Ureter (tissue), 1 donor: Measurements from ENCODE around the gene CCDC38. TPM values are rescaled to one million over a fixed set of nuclear protein-coding genes. Genes with fewer than 3 reads are reported as not detected.

Experiments
- DNase-seq: peaks from one replicate; pipeline ENCODE4 v3.0.0-alpha.2; 2020; ENCODE audit warnings: low spot score
- total RNA-seq: library from RNA; stranded (reverse); gene quantifications from one replicate; pipeline ENCODE4 v1.2.4, GENCODE V29; 2023
- donor health status: DM: yes; HTN: yes; CAD: no.

CCDC38 gene
- total RNA-seq, 1 donor from 2014 or later: not detected

DNA sequence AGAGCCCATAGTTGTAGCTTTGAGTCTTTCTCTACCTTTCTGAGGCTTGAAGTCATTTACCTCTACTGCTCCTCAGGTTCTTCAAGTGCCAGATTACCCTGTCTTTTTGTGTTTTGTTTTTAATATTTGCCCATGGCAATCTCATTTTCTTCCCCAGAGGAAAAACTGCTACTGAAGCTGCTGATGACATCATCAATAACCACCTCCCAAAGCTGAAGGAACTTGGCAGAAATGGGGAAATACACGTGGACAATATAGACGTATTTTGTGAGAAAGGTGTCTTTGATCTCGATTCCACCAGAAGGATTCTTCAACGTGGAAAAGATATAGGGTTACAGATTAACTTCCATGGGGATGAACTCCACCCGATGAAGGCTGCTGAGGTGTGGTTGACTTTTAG lies 17.8 kb upstream of the CCDC38 start:
- no peak for DNase-seq

DNA sequence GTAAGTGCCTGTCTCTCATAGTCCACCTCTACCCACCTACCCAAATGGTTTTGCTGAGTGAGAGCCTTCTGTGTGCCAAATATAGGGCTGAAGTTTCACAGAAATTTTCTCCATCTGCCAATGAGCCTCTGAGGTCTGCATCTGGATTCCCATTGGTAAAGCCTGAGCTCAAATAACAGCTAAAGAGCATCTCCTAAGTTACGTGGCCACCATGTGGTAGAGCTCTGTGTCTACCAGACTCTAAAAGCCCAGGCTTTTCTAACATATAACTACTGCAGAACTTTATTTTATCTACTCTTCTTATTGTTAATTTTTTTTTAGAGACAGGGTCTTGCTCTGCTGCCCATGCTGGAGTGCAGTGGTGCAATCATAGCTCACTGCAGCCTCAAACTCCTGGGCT lies 16.7 kb upstream of the CCDC38 start:
- no peak for DNase-seq

DNA sequence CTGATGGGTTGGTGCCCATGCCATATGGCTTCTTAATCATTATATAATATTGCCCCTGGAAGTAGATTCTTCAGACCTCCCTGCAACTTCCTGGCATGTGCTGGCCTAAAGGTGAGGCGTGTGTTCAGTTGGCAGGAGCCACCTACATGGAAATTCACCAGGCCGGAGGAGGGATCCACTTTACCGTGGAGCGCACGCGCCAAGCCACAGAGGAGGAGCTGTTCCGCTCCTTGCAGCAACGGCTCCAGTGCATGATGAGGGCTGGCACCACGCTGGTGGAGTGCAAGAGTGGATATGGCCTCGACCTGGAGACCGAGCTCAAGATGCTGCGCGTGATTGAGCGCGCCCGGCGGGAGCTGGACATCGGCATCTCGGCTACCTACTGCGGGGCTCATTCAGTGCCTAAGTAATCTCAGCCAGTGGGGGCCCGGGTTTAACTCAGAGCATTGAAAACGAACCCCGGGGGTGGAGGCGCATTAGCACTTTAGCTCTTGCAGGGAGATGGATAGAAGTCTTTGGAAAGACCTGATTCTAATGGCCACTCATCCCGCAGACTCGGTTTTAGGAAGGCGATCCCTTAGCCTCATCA lies 14.2 kb upstream of the CCDC38 start:
- DNase-seq: no peak

DNA sequence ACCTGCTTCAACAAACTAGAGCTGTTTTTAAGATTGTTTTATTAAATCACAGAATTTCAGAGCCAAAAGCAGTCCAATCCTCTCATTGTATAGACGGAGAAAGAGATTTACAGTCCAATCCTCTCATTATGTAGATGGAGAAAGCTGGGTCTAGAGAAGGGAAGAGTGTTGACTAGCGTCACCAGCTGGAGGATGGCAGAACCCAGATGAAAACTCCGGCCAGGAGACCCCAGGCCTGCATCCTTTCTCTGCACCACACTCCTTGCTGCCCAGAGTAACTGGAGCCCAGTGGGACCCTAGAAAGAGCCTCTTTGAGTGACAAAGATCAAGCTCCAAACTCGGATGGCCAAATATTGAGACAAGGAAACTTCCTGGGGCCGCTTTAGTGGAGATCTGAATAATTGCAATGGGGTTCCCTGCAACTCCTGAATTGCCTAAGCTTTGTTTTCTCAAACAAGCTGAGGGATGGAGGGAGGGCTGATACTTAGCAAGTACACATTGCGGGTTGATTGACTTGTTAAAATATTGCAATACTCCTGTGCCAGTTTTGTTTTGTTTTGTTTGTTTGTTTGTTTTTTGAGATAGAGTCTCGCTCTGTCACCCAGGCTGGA lies 13.2 kb upstream of the CCDC38 start:
- DNase-seq: no peak

DNA sequence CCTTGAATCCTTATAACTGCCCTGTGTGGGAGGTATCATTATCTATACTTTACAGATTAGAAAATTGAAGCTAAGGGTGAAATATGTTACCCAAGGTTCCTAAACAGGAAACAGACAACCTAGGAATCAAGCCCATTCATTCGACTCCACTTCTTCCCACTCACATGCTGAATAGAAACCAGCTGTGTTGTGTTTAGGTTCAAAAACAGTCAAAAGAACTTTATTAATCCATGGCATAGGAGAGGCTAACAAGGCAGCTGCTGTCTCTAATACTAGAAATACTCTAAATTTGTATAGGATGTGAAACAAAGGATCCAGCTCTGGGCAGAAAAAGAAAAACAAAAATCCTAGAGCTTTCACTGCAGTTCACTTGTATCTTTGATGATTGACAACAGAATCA lies 10.6 kb upstream of the CCDC38 start:
- DNase-seq: no peak

DNA sequence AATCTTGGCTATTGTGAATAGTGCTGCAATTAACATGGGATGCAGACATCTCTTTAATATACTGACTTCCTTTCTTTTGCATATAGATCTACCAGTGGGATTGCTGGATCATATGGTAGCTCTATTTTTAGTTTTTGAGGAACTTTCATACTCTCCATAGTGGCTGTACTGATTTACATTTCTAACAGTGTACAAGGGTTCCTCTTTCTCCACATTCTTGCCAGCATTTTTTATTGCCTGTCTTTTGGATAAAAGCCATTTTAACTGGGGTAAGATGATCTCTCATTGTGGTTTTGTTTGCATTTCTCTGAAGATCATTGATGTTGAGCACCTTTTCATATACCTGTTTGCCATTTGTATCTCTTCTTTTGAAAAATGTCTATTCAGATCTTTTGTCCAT lies 9.1 kb upstream of the CCDC38 start:
- no peak for DNase-seq

DNA sequence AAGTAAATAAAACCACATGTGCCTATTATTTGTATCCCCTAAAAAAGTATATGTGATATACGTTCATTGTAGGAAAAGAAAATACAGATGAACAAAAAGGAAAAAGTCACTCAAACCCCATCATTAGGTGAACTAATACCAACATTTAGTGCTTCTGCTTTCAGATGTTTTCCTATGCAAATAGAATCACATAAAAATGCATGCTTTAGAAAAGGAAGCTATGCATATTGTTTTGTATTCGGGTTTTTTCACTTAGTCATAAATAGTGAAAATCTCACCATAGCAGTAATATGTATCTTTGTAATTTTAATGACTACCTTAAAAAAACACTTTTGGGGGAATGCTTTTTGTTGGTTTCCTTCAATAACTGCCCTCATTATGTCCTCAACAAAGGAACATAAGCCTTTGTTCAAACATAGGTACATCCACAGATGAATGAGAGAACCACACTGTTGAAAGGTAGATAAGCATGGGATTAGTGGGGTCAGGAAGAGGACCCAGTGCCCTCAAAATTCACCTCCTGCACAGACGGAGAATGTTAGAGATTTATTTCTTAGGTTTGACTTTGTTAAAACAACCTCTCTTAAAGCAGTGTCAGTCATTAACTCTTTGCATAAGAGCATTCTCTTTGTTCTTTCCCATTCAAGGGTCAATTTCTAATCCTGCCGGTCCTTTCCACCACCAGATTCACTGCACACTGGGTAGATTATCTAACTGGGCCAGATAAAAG lies 7.2 kb upstream of the CCDC38 start:
- DNase-seq: no peak

DNA sequence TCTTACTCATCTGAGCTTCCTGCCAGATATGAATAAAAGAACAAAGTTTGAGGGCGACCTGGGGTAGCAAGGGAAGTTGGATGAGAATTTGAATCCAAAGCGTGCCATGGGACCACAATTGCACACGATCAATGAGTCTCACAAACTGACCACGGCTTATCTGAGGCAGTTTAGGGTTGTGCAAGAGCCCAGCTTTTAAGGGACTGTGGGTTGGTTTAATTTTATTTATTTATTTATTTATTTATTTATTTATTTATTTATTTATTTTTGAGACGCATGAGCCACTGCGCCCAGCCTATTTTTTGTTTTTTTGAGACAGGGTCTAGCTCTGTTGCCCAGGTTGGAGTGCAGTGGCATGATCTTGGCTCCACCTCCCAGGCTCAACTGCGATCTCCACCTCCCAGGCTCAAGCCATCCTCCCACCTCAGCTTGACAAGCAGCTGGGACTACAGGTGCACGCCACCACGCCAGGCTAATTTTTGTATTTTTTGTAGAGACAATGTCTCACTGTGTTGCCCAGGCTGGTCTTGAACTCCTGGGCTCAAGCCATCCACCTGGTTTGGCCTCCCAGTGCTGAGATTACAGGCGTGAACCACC lies 1.8 kb upstream of the CCDC38 start:
- DNase-seq: no peak

DNA sequence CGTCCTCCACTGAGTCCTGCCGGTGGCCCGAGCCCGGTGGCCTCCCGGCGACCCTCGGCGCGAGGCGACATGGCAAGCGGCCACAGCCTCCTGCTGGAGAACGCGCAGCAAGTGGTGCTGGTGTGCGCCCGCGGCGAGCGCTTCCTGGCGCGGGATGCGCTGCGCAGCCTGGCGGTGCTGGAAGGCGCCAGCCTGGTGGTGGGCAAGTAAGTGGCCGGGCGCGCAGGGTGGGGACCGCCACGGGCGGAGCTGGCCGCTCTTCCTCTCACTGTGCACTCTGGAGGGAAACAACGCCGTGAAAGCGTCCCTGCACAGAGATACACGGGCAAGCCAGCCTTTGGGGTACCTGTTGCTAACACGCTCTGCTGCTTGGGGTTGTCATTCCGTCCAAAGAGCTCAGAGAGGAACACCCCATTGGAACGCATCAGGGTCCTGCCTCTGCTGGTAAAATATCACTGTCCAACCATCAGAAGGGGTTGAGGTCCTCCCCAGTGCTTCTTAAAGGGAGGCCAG lies 972 bp upstream of the CCDC38 start, which contains the start of gene AMDHD1:
Gene AMDHD1 (plus strand): TSS at position 2 of the 513 bp plus-strand sequence. CDS start 68 bp downstream, at position 70.
- DNase-seq: peak; percentile 47

DNA sequence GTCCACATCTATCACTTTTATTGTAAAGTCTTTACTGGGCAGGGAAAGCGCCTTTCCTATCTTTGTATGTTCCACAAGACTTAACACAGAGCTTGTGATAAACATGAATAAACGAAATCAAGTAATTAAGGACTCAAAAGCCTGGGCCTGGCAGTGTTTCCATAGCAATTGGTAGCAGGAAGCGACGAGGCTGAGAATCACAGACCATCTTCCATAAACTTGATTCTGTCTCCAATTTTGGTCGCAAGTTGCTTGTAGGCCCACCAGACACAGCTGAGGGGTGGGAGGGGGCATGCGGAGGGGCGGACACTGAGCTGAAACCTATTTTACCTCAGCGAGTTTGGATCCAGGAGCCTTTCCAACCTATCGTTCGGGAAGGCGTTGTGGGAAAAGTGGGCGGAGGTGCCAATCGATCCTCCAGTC lies 302 bp downstream of the CCDC38 start:
- DNase-seq: no peak

DNA sequence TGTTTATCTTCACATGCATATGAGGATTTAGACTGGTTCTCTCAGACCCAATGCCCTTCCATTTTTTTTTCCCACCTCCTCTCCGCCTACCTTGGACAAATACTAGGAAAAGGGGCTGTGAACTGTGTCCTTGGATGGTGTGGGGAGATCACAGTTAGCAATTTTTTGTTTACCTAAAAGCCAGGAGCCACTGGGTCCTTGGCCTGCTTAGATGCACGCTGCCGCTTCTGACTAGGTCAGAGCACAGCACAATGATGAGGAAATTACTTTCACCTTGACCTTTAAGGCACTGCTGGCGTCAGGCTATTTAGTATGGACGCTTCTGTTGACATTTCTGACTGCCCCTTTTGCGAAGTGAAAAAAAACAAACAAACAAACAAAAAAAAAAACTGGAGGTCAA lies 1.9 kb downstream of the CCDC38 start:
- no peak for DNase-seq

DNA sequence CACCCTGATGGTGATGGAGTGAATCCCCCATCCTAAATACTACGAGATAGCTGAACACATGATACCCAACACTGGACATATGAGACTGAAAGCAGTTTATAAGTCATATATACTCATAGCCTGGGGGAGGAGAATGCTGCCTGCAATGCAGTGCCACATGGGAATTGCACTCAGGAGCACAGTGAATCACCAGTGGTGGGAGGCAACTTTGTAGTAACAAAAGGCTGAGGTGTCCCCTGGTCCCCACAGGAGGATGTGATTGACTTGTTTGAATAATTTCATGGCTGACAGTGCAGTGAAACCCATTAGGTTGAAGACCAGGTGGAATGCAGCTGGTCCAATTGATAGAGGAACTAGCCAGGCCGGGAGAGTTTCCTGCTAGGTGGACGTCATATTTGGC lies 20.2 kb downstream of the CCDC38 start:
- no peak for DNase-seq

DNA sequence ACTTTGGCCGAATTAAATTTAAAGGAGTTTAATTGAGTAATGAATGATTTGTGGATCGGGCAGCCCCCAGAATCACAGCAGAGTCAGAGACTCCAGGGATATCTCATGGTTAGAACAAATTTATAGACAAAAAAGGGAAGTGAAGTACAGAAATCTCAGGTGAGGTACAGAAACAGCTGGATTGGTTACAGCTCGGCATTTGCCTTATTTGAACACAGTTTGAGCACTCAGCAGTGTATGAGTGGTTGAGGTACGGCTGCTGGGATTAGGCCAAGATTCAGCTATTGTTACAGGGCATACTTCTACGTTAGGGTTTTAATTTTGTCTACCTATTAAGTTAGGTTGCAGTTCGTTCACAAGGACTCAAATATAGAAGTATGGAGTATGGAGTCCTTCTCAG lies 23.3 kb downstream of the CCDC38 start:
- no peak for DNase-seq

DNA sequence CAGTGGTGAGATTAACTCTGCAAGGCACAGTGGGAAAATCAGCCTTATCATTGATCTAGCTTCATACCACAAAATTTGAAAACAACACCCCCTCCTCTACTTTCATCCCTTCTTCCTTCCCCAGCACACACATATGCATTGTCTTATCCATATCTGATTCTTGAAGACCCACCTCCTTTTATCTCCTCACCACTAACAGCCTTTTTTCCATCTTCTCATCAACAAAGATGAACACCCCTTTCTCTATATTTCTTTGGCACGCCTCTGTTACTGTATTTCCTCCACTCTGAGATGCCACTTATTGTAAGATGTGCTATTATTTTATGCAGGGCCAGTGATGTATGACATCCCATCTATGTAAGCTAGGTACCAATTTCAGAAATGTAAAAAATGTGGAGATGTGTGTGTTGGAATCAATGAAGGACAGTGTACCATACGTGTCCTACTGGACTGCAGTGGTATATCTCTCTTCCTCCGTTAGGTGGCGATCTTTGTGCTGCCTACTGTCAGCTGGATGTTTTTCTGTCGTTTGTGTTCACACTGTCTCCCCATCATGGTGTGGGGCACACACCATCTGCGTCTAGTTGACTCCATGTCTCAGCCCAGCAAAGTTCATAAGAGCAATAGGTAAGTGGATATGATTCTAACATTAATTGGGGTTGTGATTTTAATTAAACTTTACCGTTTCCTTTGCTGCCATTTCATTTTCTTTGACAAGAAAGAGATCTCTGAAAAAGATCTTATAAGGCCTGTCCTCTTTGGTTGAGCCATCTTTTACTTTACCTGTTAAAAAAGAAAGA lies 24.0 kb downstream of the CCDC38 start:
- no peak for DNase-seq

DNA sequence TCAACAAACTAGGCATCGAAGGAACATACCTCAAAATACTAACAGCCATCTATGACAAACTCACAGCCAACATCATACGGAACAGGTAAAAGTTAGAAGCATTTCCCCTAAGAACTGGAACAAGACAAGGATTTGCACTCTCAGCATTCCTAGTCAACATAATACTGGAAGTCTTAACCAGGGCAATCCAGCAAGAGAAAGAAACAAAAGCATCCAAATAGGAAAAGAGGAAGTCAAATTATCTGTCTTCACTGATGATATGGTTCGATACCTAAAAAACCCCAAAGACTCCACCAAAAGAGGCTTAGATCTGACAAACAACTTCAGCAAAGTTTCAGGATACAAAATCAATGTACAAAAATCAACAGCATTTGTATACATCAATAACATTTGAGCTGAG lies 32.5 kb downstream of the CCDC38 start:
- no peak for DNase-seq

DNA sequence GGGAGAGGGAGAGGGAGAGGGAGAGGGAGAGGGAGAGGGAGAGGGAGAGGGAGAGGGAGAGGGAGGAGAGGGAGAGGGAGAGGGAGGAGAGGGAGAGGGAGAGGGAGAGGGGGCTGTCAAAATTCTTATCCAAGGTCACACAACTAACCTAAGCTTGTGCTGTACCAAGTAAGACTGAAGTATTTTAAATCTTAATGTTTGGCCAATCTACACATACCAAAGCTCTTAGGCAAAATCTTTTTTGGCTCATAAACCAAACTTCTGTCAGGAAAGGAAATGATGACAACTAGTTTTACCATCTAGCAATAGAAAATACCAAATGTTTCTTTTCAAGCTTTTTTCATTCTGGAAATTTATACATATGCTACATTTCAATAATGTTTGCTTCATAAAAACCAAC lies 33.8 kb downstream of the CCDC38 start:
- DNase-seq: no peak

DNA sequence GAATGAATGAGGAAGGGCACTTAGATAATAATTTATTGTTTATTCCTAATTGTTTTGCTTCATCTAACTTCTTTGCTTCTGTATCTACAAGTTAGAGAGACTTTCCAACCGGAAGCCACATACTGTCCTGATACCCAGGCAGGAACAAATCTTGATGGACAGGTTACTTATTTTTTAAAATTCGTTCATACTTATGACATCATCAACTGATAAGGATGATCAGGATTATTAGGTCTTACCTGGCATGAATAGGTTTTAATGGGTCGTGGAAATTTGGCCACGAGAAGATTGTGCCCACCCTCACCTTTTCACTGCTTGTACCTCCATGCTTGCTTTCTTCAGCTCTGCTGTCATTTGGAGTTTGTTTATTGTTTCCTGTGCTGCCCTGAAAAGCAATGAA lies 44.3 kb downstream of the CCDC38 start:
- DNase-seq: no peak

DNA sequence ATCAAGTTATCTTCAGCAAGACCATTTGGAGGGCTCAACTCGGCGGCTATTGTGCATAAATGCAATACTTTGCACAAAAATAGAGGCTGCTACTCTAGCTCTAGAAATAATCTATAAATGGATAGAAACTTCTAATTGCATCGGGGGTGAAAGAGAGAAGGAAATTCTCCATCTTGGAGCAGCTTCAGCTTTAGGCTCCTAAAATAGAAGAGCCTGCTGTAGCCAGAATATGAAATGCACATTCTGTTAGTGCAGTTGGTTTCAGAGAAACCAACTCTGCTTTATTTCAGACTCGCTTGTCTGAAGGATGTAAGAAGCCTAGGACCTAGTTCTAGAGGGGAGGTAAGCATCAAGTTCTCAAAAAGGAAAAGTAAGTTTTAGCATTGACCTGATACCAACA lies 45.6 kb downstream of the CCDC38 start:
- DNase-seq: no peak

DNA sequence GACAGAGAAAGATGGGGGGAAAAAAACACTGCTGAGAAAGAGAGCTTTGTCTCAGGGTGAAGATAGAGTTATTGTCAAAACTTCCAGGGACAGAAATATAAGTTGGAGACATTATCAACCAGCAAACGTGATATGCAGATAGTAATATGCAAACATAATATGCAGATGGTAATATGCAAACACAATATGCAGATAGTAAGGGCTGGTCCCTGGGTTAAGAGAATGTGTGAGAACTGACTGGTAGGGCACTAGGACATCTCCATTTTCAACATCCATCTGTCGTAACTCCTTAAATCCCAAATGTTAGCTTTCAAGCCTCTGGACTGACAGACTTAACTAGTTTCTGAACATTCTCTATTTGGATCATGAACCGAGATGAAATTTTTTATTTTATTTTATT lies 51.5 kb downstream of the CCDC38 start:
- DNase-seq: no peak

DNA sequence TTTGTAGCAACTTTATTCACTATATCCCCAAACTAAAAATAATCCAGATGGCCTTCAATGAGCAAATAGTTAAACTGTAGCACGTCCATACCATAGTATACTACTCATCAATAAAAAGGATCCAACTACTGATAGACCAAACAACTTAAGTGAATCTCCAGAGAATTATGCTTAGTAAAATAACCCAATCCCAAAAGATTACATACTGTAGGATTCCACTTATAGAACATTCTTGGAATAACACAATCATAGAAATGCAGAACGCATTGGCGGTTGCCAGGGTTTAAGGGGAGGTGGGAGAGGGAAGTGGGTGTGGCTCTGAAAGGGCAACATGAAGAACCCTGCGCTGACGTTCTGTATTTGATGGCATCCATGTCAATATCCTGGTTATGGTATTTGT lies 55.1 kb downstream of the CCDC38 start:
- no peak for DNase-seq

DNA sequence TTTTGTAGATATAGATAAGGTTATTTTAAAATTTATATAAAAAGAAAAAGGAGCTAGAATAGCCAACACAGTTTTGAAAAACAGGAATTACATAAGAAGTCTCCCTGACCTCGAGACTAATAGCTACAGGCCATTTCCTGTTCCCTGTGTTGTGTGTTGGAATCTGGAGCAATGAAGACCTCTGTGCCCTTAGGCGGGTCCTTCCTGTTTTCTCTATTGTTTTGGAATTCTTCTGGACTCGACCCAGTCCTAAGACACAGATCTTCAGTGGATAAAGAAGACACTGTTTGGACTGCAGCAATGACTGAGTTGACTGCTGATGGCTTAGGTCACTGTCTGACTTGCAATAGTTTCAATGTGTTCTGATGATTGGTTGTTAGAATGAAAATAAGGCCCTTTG lies 57.4 kb downstream of the CCDC38 start:
- DNase-seq: no peak

DNA sequence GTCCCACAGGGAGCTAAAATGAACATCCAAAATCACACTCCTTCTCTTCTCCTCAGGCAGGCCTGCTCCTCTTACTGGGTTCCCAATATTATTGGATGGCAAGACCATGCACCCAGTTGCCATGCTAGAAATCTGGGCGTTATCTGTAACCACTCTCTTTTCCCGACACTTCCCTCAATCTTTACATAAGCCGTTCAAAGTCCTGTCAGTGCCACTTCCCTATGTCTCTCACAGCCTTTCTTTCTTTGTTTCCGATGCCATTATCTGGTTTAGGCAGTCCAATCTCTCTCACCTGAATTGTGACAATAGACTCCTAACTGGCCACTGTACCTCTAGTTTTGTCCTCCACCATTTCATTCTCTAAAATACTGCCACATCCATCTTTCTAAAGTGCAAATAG lies 59.5 kb downstream of the CCDC38 start:
- no peak for DNase-seq
